Measurements from ENCODE around the gene HSD3B1.
"Not testable (repeated sequence)": the region's sequence is repeated elsewhere in the genome, so short reads cannot be mapped to it uniquely, and the experiment has no call there.

The HSD3B1 gene

DNA sequence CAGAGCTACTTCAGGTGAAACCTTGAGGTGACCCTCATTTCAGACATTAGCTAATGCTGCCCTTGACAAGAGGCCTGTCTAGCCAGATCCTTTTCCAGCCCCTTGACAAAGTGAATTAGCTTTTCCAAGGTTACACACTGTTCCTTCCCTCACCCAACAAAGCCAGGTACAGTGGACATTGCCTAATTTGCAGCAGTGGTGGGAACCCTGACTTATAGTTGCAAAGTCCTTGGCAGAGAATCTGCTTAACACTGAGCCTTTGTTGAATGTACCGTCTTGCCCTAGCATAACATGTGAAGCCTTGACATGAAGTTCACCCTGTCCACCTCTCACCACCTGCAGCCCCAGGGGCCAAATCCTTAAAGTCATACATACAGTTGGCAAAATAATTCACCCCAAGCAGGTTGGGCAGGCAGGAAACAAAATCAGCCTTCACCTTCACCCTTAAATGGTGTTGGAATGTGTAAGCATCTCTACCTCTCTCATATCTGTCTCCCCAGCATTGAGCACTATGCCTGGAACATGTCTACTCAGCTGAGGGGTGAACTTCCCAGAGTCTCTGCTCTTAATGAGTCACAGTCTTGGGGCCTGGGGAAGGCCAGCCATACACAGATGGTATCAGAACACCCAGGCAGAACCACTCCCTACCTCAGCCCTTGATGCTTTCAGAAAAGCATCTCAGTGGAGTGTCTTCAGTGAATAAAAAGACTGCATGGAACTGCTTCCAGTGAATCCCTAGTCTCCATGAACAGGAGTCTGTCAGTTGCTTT lies 46.5 kb downstream of the HSD3B1 start:
- DNase-seq (ENCODE audit: low spot score) = not testable (repeated sequence)

DNA sequence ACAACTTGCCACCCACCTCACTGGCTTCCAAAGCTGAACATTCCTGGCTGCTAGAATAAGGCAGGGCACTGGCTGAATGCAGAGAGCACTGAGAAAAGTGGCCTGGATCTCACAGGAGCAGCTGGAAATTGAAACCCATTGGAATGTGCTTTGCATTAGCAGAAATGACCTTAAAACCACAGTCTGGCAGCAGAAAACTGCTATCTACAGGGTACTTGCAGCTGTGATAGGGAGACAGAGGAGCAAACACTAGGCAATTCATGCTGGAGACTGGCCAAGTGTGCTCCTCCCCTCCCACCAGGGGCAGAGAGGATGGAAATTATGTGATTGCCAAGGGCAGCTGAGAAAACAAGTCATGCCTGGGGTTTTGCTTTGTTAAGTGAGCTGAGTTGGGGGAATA lies 47.2 kb downstream of the HSD3B1 start:
- DNase-seq (ENCODE audit: low spot score) = no peak

DNA sequence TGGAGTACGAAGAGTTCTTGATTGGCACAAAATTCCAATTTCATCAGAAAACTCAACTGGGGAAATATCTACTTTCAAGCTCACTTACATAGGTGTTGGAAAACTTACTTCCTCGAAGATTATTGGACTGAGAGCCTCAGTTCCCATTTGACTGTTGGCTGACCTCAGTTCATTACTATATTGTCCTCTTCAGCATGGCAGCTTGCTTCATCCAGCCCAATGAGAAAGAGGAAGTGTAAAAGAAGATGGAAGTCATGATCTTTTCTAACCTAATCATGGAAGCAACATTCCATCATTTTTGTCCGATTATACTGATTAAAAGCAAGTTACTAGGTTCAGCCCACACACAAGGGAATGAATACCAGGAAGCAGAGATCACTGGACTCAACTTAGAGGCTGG lies 49.4 kb downstream of the HSD3B1 start:
- DNase-seq (ENCODE audit: low spot score) = no peak

DNA sequence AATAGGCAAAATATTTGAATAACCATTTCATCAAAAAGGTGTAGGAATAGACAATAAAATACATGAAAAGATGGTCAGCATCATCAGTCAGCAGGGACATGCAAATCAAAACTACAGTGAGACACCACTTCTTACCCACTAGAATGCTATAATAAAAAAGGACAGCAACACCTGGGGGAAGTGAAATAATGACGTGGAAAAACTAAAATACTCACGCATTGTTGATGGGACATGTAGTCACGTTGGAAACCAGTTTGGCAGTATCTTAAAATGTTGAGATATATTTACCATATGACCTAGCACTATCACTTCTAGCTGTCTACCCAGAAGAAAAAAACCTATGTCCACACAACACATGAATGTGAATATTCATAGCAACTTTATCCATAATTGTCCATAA lies 53.4 kb downstream of the HSD3B1 start:
- not testable (repeated sequence) for DNase-seq (ENCODE audit: low spot score)

DNA sequence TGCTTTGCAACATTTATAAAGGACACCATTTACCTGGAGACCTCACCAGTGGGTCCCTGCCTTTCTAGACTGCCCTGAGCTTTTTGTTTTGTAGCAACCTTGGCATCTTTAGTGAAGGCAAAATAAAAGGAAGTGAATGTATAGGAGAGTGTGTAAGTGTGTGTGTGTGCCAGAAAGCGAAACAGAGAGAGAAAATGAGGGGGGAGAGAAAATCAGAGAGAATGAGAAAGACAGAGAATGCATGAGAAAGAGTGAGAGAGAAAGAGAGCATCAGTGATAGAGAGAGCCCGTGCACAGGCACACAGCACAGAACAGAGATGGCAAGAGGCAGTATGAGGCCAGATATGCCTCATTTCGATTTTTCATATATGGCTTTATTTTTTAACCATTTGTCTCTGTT lies 57.5 kb downstream of the HSD3B1 start:
- peak; percentile 25 for DNase-seq (ENCODE audit: low spot score)
